K562 (cell line): ENCODE results near the gene DAB2IP. TPM values are rescaled to one million over a fixed set of nuclear protein-coding genes. Genes with fewer than 3 reads are reported as not detected.

Experiments
- ATAC-seq: fragments of 200-7000 bp; cut with Tn5 transposase; 3 replicates; pipeline ENCODE4 v1.9.1; 2020; ENCODE audit warnings: moderate library complexity
- BruUV-seq: library from RNA; stranded (reverse); fragments of 400-500 nt; replicated peaks from 2 replicates; lab custom pipeline; 2021; lab: Mats Ljungman, UMichigan
- CTCF ChIA-PET: fragments of 300-600 bp; formaldehyde crosslinking; extraction: SDS; loops from one replicate; lab custom pipeline; 2021; ENCODE audit warnings: low intra/inter-chr PET ratio; lab: Yijun Ruan, JAX
- POLR2A ChIA-PET: fragments of 300-600, 350-650 bp; sonication (Branson Sonifier 250); formaldehyde crosslinking; extraction: SDS; loops from one replicate; lab custom pipeline; 2021; ENCODE audit warnings: antibody characterized with exemption, inconsistent platforms; lab: Yijun Ruan, JAX
- DNase-seq, 4 experiments: peaks; one replicate each; pipeline versions ENCODE4 v3.0.0 to v3.0.0-alpha.2; 2011 to 2018; ENCODE audit warnings: low spot score in 3 of 4, mixed read lengths in 3 of 4; ENCODE audit errors: extremely low read depth in 1 of 4
- FAIRE-seq: peaks from 2 replicates; lab custom pipeline; 2011; peaks lifted over from hg19 to GRCh38; lab: Jason Lieb, UNC
- H2AFZ ChIP-seq: 2 replicates; pipeline ENCODE4 v1.6.0; 2011; ENCODE audit warnings: low read depth, low read length, control low read depth, inconsistent platforms
- H3K27ac ChIP-seq: fragments of 200-600 bp; 3 replicates; pipeline ENCODE4 v1.8.0; 2011; ENCODE audit warnings: low read depth, mild to moderate bottlenecking, control low read depth, inconsistent platforms, low read length, moderate library complexity, mixed read lengths; ENCODE audit errors: extremely low read depth
- H3K27me3 ChIP-seq, 2 experiments: fragments of 300-600 bp in 1 of 2; 2 replicates in 1 of 2; 3 replicates in 1 of 2; pipeline versions ENCODE4 v1.6.0 to v1.8.0; 2011; ENCODE audit warnings: inconsistent platforms in 2 of 2, low read length in 2 of 2, mild to moderate bottlenecking in 1 of 2, mixed read lengths in 1 of 2, moderate library complexity in 1 of 2; ENCODE audit not compliant: control insufficient read depth in 2 of 2, insufficient read depth in 2 of 2
- H3K36me3 ChIP-seq: fragments of 300-600 bp; 3 replicates; pipeline ENCODE4 v1.8.0; 2011; ENCODE audit warnings: mild to moderate bottlenecking, low read length, inconsistent platforms; ENCODE audit not compliant: control insufficient read depth, insufficient read depth
- H3K4me1 ChIP-seq, 2 experiments: fragments of 200-600 bp in 1 of 2; replicated peaks in 1 of 2; 2 replicates in 1 of 2; 3 replicates in 1 of 2; pipeline versions ENCODE4 v1.5.1 to v1.8.0; 2011; ENCODE audit warnings: inconsistent platforms in 2 of 2, low read length in 2 of 2, mild to moderate bottlenecking in 1 of 2, mixed read lengths in 1 of 2, moderate library complexity in 1 of 2; ENCODE audit not compliant: control insufficient read depth in 2 of 2, insufficient read depth in 2 of 2
- H3K4me2 ChIP-seq: 2 replicates; pipeline ENCODE4 v1.6.1; 2011; ENCODE audit warnings: low read length, control low read depth, inconsistent platforms, mixed read lengths; ENCODE audit not compliant: insufficient read depth
- H3K4me3 ChIP-seq: fragments of 200-600 bp; sonication (generic), shearing (Covaris generic); 2 replicates; pipeline ENCODE4 v1.5.1; 2016; ENCODE audit warnings: control low read depth, inconsistent platforms
- H3K79me2 ChIP-seq: fragments of 200-600 bp; 3 replicates; pipeline ENCODE4 v1.8.0; 2011; ENCODE audit warnings: low read length, inconsistent platforms; ENCODE audit not compliant: control insufficient read depth, insufficient read depth
- H3K9ac ChIP-seq, 2 experiments: 2 replicates each; pipeline versions ENCODE4 v1.6.0 to v1.6.1; 2011; ENCODE audit warnings: low read depth in 2 of 2, low read length in 2 of 2, control low read depth in 1 of 2, inconsistent platforms in 1 of 2, mild to moderate bottlenecking in 1 of 2, mixed read lengths in 1 of 2; ENCODE audit not compliant: insufficient read depth in 1 of 2
- H3K9me1 ChIP-seq: one replicate; pipeline ENCODE4 v1.6.0; 2011; ENCODE audit warnings: inconsistent platforms, mild to moderate bottlenecking, low read length, moderate library complexity; ENCODE audit not compliant: control insufficient read depth, insufficient read depth
- H3K9me3 ChIP-seq: replicated peaks from 2 replicates; pipeline ENCODE4 v1.5.1; 2011; ENCODE audit warnings: low read depth, low read length, inconsistent platforms; ENCODE audit not compliant: control insufficient read depth, insufficient read depth
- H4K20me1 ChIP-seq: replicated peaks from 2 replicates; pipeline ENCODE4 v1.6.1; 2011; ENCODE audit warnings: low read length, inconsistent platforms, mixed read lengths; ENCODE audit not compliant: control insufficient read depth, insufficient read depth
- EP300 ChIP-seq: IDR thresholded peaks from 2 replicates; pipeline ENCODE4 v1.6.1; 2012; ENCODE audit warnings: low read length, improper control_type of control experiment
- GTF2F1 ChIP-seq: IDR thresholded peaks from 2 replicates; pipeline ENCODE4 v1.6.1; 2011; ENCODE audit warnings: low read depth, low read length, improper control_type of control experiment
- KDM1A ChIP-seq, 2 experiments: fragments of 450-650 bp; IDR thresholded peaks; 2 replicates each; pipeline ENCODE4 v1.6.1; 2016; ENCODE audit warnings: mild to moderate bottlenecking in 2 of 2
- PCBP1 ChIP-seq: fragments of 200-400 bp; formaldehyde crosslinking; IDR thresholded peaks from 2 replicates; pipeline ENCODE4 v1.6.1; 2018; ENCODE audit warnings: mild to moderate bottlenecking, low read depth, low read length; ENCODE audit not compliant: poor library complexity, severe bottlenecking
- WGBS: fragments of 100-300 bp; shearing (Covaris generic); methylation state at CpG from one replicate; pipeline ENCODE4 v1.1.6; 2016; ENCODE audit warnings: low coverage, mixed read lengths; ENCODE audit not compliant: insufficient coverage; ENCODE audit errors: missing lambda C conversion rate; 5-methylcytosine and 5-hydroxymethylcytosine counted together
- in situ Hi-C: fragments of 300-500 bp; cut with MboI; formaldehyde crosslinking; loops from 4 replicates; pipeline ENCODE4 v1.15.0; 2018; ENCODE audit warnings: inconsistent platforms, mixed read lengths
- intact Hi-C: fragments of 100-400 bp; cut with micrococcal nuclease; formaldehyde crosslinking; loops from 2 replicates; pipeline ENCODE4 v1.14.2; 2022
- polyA plus RNA-seq, 8 experiments: library from polyadenylated mRNA; depleted of rRNA in 4 of 8; stranded (reverse) in 5 of 8; unstranded in 3 of 8; fragments of >200 nt; fragmentation: Nextera tagmentation in 2 of 8; fragmentation: Illumina TruSeq in 1 of 8; extraction: Ambion mirVana in 2 of 8; extraction: Trizol in 1 of 8; gene quantifications; 2 replicates each; pipeline versions ENCODE4 v1.2.1 to v1.2.3, GENCODE V29; 2011 to 2014; ENCODE audit warnings: inconsistent platforms in 1 of 8, missing spikeins in 1 of 8
- total RNA-seq, 7 experiments: library from RNA; depleted of rRNA in 6 of 7; stranded (reverse); fragments of >200 nt in 6 of 7; fragmentation: Illumina TruSeq in 2 of 7; extraction: Trizol in 2 of 7; gene quantifications; 2 replicates each; pipeline versions ENCODE4 v1.2.1 to v1.2.3, GENCODE V29; 2011 to 2021; ENCODE audit warnings: low replicate concordance in 1 of 7
- TF ChIP-seq, protein P1 (sequence below): fragments of 250-450 bp; sonication (Bioruptor Pico); IDR thresholded peaks from 2 replicates; pipeline ENCODE4 v1.5.0; 2021; ENCODE audit warnings: mild to moderate bottlenecking, borderline replicate concordance

Gene DAB2IP
- total and polyA plus RNA-seq, 9 of the 15 experiments (the other 6 are each of a cell fraction or from before 2014, with no cell fraction given), result 0.04 to 0.31 (median 0.08) TPM; not detected in 5

DNA sequence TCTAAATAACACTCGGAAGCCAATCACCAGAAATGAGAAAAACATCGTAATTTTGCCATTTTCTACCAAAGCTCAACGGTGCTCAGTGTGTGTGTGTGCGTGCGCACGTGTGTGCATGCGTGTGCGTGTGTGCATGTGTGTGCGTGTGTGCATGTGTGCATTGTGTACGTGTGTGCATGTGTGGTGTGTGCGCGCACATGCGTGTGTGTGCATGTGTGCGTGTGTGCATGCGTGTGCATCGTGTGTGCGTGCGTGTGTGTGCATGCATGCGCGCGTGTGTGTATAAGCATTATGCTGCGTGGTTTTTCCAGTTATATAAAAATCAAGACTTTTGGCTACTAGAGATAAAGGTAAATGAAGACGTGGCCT is 165.0 kb downstream of the DAB2IP start:
- intact Hi-C loops, result no loop called here
- H3K9ac ChIP-seq, result no peak overlapping the region
- H3K27ac ChIP-seq, result no peak overlapping the region
- in situ Hi-C loops, result no loop called here
- H3K4me1 ChIP-seq, result no peaks in the 10 kb centered on the region
- 22% methylated on average over 20 of the region's 23 CpGs for WGBS
- H3K4me3 ChIP-seq, result no peak overlapping the region
- no peak for ATAC-seq
- no peak for FAIRE-seq
- H3K9me3 ChIP-seq, result no peaks in the 10 kb centered on the region
- no peaks in the 10 kb centered on the region for H3K79me2 ChIP-seq
- no peaks in the 10 kb centered on the region for H3K9me1 ChIP-seq
- DNase-seq, result no peak
- CTCF ChIA-PET, result no interaction called here
- TF ChIP-seq PCBP1 (no peak), KDM1A (IDR thresholded peaks at IDR 0.05) (peak in 1 of 2 experiments; percentile 34; a peak in 1 of 4 replicates), GTF2F1 (no peak), EP300 (no peak)
- TF ChIP-seq, protein P1, sequence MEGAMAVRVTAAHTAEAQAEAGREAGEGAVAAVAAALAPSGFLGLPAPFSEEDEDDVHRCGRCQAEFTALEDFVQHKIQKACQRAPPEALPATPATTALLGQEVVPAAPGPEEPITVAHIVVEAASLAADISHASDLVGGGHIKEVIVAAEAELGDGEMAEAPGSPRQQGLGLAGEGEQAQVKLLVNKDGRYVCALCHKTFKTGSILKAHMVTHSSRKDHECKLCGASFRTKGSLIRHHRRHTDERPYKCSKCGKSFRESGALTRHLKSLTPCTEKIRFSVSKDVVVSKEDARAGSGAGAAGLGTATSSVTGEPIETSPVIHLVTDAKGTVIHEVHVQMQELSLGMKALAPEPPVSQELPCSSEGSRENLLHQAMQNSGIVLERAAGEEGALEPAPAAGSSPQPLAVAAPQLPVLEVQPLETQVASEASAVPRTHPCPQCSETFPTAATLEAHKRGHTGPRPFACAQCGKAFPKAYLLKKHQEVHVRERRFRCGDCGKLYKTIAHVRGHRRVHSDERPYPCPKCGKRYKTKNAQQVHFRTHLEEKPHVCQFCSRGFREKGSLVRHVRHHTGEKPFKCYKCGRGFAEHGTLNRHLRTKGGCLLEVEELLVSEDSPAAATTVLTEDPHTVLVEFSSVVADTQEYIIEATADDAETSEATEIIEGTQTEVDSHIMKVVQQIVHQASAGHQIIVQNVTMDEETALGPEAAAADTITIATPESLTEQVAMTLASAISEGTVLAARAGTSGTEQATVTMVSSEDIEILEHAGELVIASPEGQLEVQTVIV (CRISPR knock-in tag), result no peak
- TF ChIP-seq, all 486 proteins: peak for 1
- Histone ChIP-seq H4K20me1 (peaks cover 5% of the 10 kb centered on the region; the same call in 1 of the 2 replicates), H2AFZ (no peak overlapping the region), H3K4me2 (no peak overlapping the region), H3K27me3 (peaks cover 20 to 87% of the 10 kb centered on the region in 2 experiments), H3K36me3 (no peaks in the 10 kb centered on the region)
- BruUV-seq, result no TSS peak
- POLR2A ChIA-PET, result no interaction called here
